HG03025 (cell line): Measurements from ENCODE around the gene LY86.
A peak's percentile ranks its signal among the peaks of the same experiment; 100 is the strongest.

Experiments
- ATAC-seq: cut with Tn5 transposase; IDR thresholded peaks from one replicate; pipeline ENCODE4 v1.9.1; 2021; ENCODE audit warnings: mild to moderate bottlenecking, moderate library complexity; ENCODE audit not compliant: unreplicated experiment, low FRiP score

Gene LY86

DNA sequence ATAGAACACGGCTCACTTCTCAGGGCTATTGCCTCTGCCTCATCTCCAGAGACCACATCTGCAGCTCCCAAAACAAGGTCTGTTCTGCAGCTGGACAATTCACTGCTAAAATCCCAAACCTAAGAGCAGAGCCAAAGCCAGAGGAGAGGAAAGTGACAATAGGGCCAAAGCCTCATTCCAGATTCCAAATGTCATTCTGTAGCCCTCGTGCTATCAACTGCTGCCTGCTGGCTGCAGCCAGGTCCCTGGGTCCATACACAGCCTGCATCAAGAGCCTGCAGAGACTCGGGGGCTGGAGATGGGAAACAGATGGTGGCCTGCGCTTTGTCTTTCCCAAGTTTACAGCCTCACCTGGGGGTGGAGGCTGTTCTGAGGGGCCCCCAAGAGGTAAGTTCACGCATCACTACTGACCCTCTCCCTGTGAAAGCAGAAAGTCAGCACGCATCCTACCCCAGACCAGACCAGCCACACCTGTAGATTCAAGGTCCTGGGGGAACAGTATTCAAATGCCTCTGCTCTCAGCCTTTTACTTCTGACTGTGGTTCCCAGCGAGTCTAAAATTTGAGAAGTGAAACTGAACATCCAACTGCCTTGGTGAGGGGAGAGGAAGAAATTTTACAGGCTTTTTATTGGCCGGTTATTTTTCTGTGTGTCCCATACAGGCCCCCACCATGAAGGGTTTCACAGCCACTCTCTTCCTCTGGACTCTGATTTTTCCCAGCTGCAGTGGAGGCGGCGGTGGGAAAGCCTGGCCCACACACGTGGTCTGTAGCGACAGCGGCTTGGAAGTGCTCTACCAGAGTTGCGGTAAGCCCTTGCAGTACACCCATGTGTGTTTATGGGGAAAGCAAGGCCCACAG lies at the start of gene LY86:
Gene LY86 (plus strand): TSS at position 657 of the 860 bp plus-strand sequence. CDS start 15 bp downstream, at position 672.
- ATAC-seq: peak; percentile 49

DNA sequence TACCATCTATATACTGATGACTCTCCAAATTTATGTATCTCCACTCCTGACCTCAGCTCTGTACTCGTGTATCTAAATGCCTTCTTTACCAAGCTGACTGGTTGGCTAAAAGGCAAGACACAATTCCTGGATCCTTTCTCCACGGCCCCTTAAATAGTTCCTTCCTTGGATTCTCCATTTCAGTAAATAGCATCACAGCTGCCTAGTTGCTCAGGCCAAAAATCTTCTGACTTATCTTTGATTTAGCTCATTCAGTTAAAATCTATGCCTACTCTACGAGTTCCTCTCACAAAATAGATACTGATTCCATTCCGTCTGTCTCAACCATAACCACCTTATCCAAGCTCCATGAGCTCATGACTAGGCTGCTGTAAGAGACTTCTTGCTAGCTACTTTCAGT lies 49.5 kb upstream of the LY86 start:
- no peak for ATAC-seq

DNA sequence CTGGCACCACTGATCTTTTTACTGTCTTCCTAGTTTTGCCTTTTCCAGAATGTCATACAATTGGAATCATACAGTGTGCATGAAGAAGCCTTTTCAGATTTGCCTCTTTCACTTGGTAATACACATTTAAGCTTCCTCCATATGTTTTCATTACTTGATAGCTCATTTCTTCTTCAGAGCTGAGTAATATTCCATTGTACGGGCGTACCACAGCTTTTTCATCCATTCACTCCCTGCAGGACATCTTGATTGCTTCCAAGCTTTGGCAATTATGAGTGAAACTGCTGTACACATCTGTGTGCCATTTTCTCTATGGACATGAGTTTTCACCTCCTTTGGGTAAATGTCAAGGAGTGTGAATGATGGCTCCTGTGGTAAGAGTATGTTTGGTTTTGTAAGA lies 46.2 kb upstream of the LY86 start:
- ATAC-seq: no peak

DNA sequence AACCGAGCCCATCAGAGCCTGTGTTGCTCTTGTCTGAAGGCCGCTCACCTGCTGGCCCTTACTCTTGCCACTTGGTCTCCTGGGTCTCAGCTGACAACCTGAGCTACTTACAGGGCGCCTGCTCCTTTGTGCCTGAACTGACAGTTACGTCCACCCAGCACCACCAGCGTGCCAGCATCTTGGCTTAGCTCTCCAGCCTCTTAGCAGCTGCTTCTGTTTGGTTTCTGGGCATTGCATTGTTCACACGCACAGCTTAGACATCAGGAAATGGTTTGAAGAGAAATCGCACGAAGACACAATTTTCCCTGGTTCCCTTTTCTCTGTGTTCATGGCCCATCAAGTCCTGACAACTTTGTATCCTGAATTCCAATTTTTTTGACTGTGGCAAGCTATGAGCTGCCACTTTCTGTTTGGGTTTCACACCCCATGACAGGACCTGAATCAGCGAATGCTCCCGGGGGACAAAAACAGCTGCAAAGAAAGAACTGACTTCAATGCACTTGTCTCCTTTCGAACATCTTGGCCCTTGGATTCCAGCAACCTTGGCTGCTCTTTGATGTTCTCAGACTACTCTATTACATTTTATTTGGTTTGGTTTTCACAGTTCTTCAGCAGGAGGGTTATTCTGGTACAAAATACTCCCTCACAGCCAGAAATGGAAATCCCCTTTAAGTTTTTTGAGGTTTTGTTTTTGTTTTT lies 45.2 kb upstream of the LY86 start:
- ATAC-seq: no peak

DNA sequence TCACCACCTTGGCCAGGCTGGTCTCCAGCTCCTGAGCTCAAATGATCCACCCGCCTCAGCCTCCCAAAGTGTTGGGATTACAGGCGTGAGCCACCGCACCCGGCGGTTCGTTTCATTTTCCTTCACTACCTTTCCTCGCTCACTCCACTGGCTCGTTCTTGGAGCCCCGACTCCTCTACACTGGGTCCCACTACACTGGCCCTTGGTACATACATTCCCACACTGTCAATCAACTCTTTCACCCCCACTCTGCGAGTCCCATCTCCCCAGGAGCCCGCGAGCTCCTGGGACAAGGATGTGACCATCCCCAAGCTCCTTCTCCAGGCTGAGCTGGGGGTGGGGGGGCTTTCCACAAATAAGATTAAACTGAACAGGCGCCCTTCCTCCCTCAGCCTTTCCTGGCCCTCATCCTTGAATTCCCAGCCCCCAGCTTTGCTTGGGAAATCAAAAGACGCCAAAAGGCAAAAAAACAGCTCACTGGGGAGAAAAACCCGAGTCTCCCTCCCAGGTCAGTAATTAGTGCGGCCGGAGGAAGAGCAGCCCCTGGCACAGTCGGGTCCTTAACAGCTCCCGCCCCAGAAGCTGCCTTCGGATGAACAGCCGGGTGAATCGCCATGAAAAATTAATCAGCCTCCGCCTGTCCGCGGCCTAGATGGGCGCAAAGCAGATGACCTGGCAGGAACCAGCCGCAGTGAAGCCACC lies 42.8 kb upstream of the LY86 start:
- no peak for ATAC-seq

DNA sequence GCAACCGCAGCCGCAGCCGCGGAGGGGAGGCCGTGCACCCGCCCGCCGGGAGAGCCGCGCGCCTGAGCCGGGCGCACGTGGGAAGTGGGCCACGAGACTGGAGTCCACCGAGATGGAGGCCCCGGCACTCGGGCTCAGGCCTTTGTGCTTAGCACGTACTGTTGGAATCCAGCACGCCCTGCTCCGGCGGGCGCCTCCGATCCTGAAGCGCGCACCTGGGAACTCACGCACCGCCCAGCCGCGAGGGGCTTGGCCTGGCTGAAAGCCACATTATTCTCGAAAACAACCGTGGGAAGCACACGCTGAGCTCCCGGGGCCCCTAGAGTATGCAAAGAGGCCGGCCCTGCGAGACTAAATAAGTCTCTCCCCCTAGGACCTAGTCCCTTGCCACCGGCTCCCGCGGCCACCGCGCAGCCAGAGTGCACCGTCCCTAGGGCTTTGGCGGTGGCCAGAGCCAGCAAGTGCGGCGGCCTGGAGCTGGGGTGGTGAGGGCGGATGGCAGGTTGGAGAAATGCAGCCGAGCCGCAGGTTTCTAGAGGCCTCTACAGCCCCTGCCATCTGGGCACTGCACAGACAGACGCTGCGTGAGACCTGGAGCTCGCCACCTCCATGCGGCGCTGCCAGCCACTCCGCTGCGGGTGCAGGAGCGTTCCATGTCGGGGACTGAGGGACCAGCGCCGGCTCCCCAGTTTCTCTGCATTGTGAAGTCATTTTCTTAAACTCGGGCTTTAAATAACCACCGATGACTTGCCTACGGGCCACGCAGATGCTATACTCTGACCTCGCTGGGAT lies 42.0 kb upstream of the LY86 start:
- peak; percentile 55 for ATAC-seq

DNA sequence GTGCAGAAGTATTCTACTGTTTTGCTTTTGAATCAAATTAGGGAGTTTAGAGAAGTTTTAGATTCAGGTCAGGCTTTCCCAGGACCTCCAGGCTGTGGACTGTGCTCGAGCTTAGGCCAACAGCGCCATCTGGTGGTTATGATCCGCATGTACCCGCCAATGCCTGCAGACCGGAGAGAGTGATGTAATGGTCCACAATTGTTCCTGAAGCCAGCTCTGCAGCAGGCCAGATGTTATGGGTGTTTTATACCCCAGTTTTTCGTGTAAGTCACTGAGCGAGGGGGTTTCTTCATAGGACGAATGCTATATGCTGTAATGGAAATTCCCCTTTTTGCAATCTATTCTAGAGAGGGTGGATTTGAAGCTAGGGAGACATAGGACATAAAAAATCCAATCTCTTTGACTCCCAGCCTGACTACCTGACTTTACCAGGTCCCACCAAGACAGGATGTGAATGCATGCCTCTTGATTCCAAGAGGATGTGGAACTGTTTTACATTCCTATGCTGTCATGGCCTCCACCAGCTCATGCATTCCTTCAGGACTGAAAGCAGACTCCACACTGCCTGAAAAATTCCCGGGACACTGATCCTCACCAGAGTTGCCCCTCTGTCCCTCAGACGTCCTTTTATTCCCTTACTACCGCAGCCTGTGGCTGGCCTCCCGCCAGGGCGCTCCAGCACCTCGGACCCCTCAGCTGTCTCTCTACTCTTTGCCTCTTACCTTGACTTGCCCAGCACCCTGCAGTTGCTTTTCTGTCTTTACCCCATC lies 41.2 kb upstream of the LY86 start:
- ATAC-seq: peak; percentile 87

DNA sequence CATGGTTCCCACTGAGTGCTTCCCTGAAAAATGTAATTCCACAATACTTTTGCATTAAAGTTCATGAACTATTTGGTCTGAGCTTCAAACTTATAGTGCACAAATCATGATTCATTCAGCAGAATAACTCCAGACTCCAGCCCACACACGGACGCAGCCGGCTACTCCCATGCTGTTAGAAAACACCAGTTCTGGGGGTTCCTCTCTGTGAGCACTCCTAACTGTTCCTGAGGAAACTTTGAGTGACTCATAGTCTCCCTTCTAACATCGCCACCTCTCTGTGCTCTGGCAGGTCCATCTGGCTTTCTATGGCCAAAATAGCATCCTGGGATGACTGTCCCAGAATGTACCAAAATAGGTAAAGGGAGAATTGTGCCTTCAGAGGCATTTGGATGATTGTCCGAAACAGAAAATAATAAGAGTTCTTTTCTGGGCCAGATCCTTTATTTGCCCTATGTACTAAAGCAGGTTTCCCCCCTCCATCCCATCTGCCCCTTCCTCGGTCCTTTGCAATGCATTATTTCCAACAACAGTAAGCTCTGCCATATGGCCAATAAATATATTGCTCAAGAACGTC lies 32.3 kb upstream of the LY86 start:
- ATAC-seq: no peak

DNA sequence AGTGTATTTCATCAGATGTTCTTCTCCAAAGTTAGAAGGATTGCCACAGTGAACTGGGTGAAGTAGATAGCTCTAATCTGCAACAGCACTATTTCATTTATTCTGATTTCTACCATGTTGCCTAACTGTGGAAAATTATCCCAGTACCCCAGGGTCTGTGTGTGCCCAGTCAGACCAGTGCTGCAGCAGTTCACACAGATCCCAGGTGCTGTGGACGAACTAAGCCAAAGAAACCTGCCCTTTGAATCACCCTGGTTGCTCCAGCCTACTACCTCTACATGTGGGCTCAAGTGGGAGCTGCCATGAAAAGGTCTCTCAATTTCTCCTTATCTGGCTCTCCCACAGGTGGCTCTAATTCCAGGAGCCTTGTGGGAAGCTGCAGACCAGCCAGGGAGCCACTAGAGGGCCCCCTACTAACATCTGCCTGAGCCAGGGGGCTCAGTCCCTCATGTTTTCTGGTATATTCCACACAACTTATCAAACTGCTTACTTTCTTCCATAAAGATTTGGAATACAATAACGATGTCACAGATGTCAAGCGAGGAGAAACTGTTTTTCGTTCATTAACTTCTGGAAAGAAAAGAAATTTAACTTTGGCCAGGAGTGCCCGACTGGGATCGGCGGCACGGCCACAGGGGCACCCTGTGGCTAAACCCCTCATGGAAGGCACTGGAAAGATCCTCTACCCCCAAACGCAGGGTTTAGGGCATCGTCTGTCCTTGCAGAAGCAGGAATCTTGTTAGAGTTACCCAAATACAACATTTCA lies 31.6 kb upstream of the LY86 start:
- ATAC-seq: no peak

DNA sequence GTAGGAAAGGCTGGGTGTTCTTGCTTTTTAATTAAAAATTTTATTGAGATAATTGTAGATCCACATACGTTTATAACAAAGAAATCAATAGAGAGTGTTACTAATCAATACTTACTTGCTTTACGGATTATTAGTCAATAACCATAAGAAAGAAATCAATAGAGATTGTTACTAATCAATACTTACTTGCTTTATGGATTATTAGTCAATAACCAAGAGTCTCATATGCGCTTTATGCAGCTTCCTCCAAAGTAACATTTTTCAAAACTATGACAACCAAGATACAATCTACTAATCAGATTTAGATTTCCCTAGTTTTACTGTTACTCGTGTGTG lies 31.0 kb upstream of the LY86 start:
- no peak for ATAC-seq

DNA sequence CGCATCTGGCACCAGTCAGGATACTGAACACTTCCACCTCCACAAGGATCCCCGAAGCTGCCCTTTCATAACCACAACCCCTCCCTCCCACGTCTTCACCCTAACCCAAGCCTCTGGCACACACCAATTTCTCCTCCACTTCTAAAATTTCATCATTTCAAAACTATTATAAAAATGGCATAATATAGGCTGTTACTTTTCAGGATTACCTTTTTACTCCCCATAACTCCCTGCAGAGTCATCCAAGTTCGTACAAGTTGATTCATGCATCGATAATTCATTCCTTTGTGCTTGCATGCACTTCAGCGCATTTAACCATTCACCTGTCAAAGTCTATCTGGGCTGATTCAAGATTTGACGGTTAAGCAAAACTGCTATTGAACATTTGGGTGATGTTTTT lies 30.6 kb upstream of the LY86 start:
- no peak for ATAC-seq

DNA sequence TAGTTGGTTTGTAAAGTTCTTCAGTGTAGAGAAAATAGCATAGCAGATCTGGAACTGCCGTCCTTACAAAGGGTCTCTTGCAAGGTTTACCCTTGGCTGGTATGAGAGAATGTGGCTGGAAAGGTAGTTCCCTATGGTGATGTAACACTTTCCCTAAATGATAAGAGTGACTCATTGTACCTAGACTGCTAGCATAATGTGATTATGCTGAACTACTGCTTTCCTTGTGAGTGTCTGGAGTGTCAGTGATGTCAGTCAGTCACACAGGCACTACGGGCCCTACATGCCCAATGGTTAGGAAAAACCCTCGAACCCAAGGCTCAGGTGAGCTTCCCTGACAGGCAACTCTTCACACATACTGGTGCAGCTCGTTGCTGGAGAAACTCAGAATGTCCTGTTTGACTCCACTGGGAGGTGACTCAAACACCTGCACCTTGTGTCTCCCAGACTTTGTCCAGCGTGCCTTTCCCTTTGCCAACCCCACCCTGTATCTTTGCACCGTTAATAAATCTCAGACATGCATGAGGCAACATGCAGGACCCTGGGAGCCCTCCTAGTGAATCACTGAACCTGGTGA lies 28.4 kb upstream of the LY86 start:
- no peak for ATAC-seq

DNA sequence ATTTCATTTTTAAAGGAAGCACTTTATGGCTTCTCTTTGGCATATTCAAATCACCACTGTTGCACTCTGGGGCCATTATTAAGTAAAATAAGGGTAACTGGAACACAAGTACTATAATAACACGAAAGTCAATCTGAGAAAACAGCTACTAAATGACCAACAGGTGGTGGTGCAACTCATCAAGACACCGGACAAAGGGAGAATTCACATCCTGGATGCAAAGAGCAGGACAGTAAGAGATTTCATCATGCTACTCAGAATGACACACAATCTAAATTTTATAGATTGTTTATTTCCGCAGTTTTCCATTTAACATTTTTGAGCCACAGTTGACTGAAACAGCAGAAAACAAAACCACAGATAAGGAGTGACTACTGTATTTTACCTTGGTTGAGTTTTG lies 27.6 kb upstream of the LY86 start:
- ATAC-seq: no peak

DNA sequence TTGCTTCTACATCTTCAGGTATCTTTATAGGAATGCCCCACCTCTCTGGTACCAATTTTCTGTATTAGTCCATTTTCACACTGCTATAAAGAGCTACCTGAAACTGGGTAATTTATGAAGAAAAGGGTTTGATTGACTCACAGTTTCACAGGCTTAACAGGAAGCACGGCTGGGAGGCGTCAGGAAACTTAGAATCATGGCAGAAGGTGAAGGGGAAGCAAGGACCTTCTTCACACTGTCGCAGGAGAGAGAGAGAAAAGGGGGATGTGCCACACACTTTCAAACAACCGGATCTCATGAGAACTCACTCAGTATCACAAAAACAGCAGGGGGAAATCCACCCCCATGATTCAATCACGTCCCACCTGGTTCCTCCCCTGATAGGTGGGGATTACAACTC lies 24.4 kb upstream of the LY86 start:
- ATAC-seq: no peak

DNA sequence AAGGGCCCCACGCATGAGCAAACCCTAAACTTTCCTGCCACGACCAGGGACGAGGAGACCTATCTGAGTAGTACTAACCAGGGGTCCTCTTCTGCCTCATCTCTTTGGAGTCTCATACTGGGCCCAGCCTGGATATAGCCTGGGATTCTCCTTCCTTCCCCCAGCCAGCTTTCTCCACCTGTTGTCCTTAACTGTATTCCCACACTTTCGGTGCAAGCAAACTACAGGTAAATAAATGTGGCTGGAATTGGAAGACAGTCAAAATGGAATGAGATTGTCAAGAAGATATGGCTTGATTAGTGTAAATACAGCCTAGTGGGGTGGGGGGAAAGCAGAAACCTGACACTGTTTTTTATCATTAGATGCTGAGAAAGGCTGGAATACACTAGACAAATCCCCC lies 23.5 kb upstream of the LY86 start:
- no peak for ATAC-seq

DNA sequence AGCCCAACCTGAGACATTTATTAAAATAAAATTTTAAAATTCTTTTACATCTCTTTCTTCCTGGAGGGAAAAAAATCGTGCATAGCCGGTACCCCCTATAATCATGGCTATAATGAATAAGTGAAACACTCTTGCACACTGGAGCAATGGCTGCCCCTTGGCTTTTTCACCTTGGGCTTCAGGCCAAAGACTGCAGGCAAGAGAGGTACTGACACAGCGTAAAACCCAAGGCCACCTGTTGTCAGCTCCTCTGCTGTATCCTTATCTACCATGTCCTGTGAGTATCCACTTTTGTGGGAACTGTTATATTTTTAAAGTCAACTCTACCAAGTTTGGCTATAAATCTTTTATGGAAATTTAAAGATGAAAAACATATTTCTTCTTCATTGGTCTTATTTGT lies 23.0 kb upstream of the LY86 start:
- no peak for ATAC-seq

DNA sequence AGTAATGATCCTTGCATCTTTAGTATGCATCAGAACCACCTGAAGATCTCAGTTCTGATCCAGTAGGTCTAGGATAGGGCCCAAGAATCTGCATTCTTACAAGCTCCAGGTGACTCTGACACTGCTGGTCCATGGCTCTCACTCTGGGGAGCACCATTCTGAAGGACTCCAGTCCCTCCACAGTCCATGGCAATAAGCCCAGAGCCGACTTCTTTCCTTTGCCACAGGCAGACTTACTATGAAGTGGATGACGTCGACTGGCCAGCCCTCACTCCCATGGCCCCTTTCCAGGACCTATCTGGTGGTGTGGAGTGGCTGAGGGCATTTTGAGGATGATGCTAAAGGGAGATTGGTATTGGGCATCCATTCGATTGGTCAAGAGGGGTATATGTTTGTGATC lies 21.8 kb upstream of the LY86 start:
- ATAC-seq: no peak

DNA sequence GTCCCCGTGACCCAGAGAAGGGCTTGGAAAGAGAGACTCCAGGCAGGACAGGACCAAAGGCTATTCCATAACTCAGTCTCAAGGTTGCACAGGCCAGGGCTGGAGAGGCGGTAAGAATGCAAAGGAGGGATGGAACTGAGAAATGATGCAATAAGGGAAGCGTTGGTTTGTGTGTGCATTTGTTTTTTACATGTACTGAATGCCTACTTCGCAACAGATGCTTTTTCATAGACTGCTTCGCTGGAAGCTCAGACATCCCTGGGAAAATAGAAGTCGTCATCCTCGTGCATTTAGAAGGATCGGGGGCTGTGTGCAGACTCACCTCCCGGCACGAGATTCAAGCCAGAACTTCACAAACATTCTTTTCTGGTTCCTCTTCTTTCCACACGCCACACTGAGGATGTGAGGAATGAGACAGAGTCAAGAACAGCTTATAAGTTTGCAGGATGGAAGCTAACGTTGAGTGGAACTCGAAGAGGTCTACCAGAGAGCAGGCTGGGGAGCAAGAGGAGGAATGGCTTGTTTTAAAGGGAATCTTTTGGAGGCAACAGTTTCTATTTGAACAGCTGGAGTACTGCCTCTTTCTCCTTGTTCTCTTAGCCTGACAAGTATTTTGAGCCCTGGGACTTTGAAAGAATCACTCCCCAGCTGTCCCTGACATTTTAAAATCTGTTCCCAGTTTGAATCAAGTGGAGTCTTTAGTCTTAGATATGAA lies 19.3 kb upstream of the LY86 start:
- ATAC-seq: no peak
